Endothelial cell of umbilical vein (primary cell): Measurements from ENCODE around the gene TMEFF1. TPM values are rescaled to one million over a fixed set of nuclear protein-coding genes. Genes with fewer than 3 reads are reported as not detected.

ENCODE experiments used
- BruUV-seq: library from RNA; stranded (reverse); fragments of 400-500 nt; replicated peaks from 2 replicates; lab custom pipeline; 2021; lab: Mats Ljungman, UMichigan
- CTCF ChIA-PET: fragments of 300-600, 350-600 bp; sonication (Branson Sonifier 250); formaldehyde crosslinking; loops from one replicate; lab custom pipeline; 2021; ENCODE audit warnings: antibody characterized with exemption, inconsistent platforms; lab: Charles Lee
- POLR2A ChIA-PET: fragments of 300-600, 350-600 bp; sonication (Branson Sonifier 250); formaldehyde crosslinking; loops from one replicate; lab custom pipeline; 2021; ENCODE audit warnings: antibody characterized with exemption, inconsistent platforms; lab: Charles Lee
- DNase-seq: peaks from one replicate; pipeline ENCODE4 v3.0.0-alpha.2; 2011; ENCODE audit warnings: low read depth, low spot score
- FAIRE-seq: peaks from 2 replicates; lab custom pipeline; 2011; peaks lifted over from hg19 to GRCh38; lab: Jason Lieb, UNC
- H2AFZ ChIP-seq: 2 replicates; pipeline ENCODE4 v1.6.0; 2012; ENCODE audit warnings: low read depth, low read length, control low read depth, inconsistent platforms
- H3K27ac ChIP-seq: 2 replicates; pipeline ENCODE4 v1.5.1; 2011; ENCODE audit warnings: low read depth, mild to moderate bottlenecking, control low read depth, low read length, moderate library complexity; ENCODE audit not compliant: insufficient read depth
- H3K27me3 ChIP-seq, 2 experiments: 2 replicates each; pipeline versions ENCODE4 v1.6.0 to v1.6.1; 2011; ENCODE audit warnings: low read length in 2 of 2, mixed read lengths in 1 of 2; ENCODE audit not compliant: control insufficient read depth in 2 of 2, insufficient read depth in 2 of 2
- H3K36me3 ChIP-seq, 2 experiments: 2 replicates in 1 of 2; 3 replicates in 1 of 2; pipeline ENCODE4 v1.5.1; 2011; ENCODE audit warnings: low read length in 2 of 2, mild to moderate bottlenecking in 1 of 2, moderate library complexity in 1 of 2; ENCODE audit not compliant: control insufficient read depth in 2 of 2, insufficient read depth in 2 of 2; ENCODE audit errors: extremely low read depth in 1 of 2
- H3K4me1 ChIP-seq: 3 replicates; pipeline ENCODE4 v1.5.1; 2011; ENCODE audit warnings: mild to moderate bottlenecking, low read length; ENCODE audit not compliant: control insufficient read depth, insufficient read depth; ENCODE audit errors: extremely low read depth
- H3K4me2 ChIP-seq: 2 replicates; pipeline ENCODE4 v1.6.1; 2011; ENCODE audit warnings: low read length, control low read depth, mixed read lengths; ENCODE audit not compliant: insufficient read depth
- H3K4me3 ChIP-seq, 3 experiments: fragments of 200-600 bp in 1 of 3; sonication (generic), shearing (Covaris generic) in 1 of 3; replicated peaks in 1 of 3; 2 replicates each; pipeline ENCODE4 v1.5.1; 2011 to 2016; ENCODE audit warnings: control low read depth in 3 of 3, low read length in 3 of 3, mild to moderate bottlenecking in 2 of 3, inconsistent platforms in 1 of 3, low read depth in 1 of 3, moderate library complexity in 1 of 3; ENCODE audit not compliant: insufficient read depth in 1 of 3
- H3K79me2 ChIP-seq: 2 replicates; pipeline ENCODE4 v1.6.0; 2012; ENCODE audit warnings: low read length, inconsistent platforms; ENCODE audit not compliant: control insufficient read depth, insufficient read depth
- H3K9ac ChIP-seq: replicated peaks from 2 replicates; pipeline ENCODE3; 2011; ENCODE audit warnings: low read length, control low read depth; ENCODE audit not compliant: insufficient read depth; ENCODE audit errors: extremely low read depth
- H3K9me1 ChIP-seq: replicated peaks from 3 replicates; pipeline ENCODE4 v1.6.0; 2011; ENCODE audit warnings: mild to moderate bottlenecking, low read length; ENCODE audit not compliant: control insufficient read depth, insufficient read depth; ENCODE audit errors: extremely low read depth
- H3K9me3 ChIP-seq: replicated peaks from 2 replicates; pipeline ENCODE4 v1.5.1; 2012; ENCODE audit warnings: low read length, inconsistent platforms; ENCODE audit not compliant: control insufficient read depth, insufficient read depth
- H4K20me1 ChIP-seq: replicated peaks from 2 replicates; pipeline ENCODE3; 2011; ENCODE audit warnings: mild to moderate bottlenecking, low read length; ENCODE audit not compliant: control insufficient read depth, insufficient read depth; ENCODE audit errors: extremely low read depth
- EZH2 ChIP-seq: IDR thresholded peaks from 2 replicates; pipeline ENCODE4 v1.6.1; 2012; ENCODE audit warnings: borderline replicate concordance, low read depth, mild to moderate bottlenecking, moderate library complexity, low read length, inconsistent platforms; ENCODE audit not compliant: severe bottlenecking
- FOS ChIP-seq: IDR thresholded peaks from 2 replicates; pipeline ENCODE4 v1.6.1; 2011; ENCODE audit warnings: mild to moderate bottlenecking, low read length, moderate library complexity, borderline replicate concordance; ENCODE audit not compliant: insufficient read depth
- GATA2 ChIP-seq: IDR thresholded peaks from 2 replicates; pipeline ENCODE4 v1.7.0; 2011; ENCODE audit warnings: low read depth, mild to moderate bottlenecking, moderate library complexity, mixed read lengths, low read length; ENCODE audit not compliant: insufficient read length, insufficient read depth
- JUN ChIP-seq: IDR thresholded peaks from 2 replicates; pipeline ENCODE4 v1.6.1; 2011; ENCODE audit warnings: borderline replicate concordance, low read depth; ENCODE audit not compliant: insufficient read length, insufficient read depth
- MAX ChIP-seq: IDR thresholded peaks from 2 replicates; pipeline ENCODE4 v1.6.1; 2011; ENCODE audit not compliant: insufficient read depth, insufficient read length
- MYC ChIP-seq: IDR thresholded peaks from one replicate; pipeline ENCODE4 v1.6.1; 2011; ENCODE audit warnings: mild to moderate bottlenecking, low read depth, low read length
- POLR2A ChIP-seq: IDR thresholded peaks from 2 replicates; pipeline ENCODE4 v1.6.1; 2012; ENCODE audit warnings: low read depth, mild to moderate bottlenecking, control low read depth, low read length
- POLR2AphosphoS5 ChIP-seq: IDR thresholded peaks from 2 replicates; pipeline ENCODE4 v1.6.1; 2012; ENCODE audit warnings: low read depth, mild to moderate bottlenecking, control low read depth, low read length, moderate library complexity; ENCODE audit not compliant: insufficient read depth
- dilution Hi-C: fragments of 300-500 bp; cut with MboI; formaldehyde crosslinking; loops from one replicate; pipeline ENCODE4 v1.15.0; 2019; ENCODE audit warnings: low sequenced_read_pairs; ENCODE audit not compliant: extremely low pct_ligation_motif_present
- intact Hi-C: fragments of 100-400 bp; cut with micrococcal nuclease; formaldehyde crosslinking; loops from one replicate; pipeline ENCODE4 v1.10.0; 2022
- polyA plus RNA-seq, 4 experiments: library from polyadenylated mRNA; depleted of rRNA in 3 of 4; stranded (reverse) in 3 of 4; unstranded in 1 of 4; fragments of >200 nt; gene quantifications; 2 replicates each; pipeline versions ENCODE4 v1.2.1 to v1.2.3, GENCODE V29; 2011 to 2012; ENCODE audit warnings: missing spikeins in 1 of 4
- total RNA-seq: library from RNA; stranded (reverse); gene quantifications from 2 replicates; pipeline ENCODE4 v1.2.3, GENCODE V29; 2021
- TF ChIP-seq, protein P1 (sequence below), 2 donors: IDR thresholded peaks; 1 replicate in 1 of 2; 2 replicates in 1 of 2; pipeline ENCODE4 v1.5.1; 2011; ENCODE audit warnings: low read length in 2 of 2, mild to moderate bottlenecking in 2 of 2, moderate library complexity in 2 of 2, control low read depth in 1 of 2, inconsistent platforms in 1 of 2, low read depth in 1 of 2; ENCODE audit not compliant: insufficient read depth in 1 of 2; ENCODE audit errors: extremely low read depth in 1 of 2

The TMEFF1 gene
- total and polyA plus RNA-seq, 2 donors (not counting 3 experiments of a cell fraction or from before 2014, with no cell fraction given): 3.0 to 14.6 TPM

DNA sequence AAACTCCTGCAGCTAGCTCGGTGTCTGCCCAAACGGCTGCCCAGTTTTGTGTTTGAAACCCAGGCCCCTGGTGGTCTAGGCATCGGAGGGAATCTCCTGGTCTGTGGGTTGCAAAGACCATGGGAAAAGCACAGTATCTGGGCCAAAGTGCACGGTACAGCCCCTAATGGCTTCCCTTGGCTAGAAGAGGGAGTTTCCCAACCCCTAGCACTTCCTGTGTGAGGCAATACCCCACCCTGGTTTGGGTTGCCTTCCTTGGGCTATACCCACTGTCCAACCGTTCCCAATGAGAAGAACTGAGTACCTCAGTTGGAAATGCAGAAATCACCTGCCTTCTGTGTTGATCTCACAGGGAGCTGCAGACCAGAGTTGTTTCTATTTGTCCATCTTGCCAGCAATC is 146.7 kb downstream of the TMEFF1 start:
- no peaks in the 10 kb centered on the region for H3K79me2 ChIP-seq
- DNase-seq (no peak), FAIRE-seq (no peak)
- no peak overlapping the region for H3K27ac ChIP-seq
- CTCF ChIA-PET: interaction anchor here (2.3 kb wide), 1 partner anchor 18 kb away, joined by 10 read pairs; no protein-coding TSS in a partner anchor
- H2AFZ ChIP-seq: no peak overlapping the region
- no peaks in the 10 kb centered on the region for H3K9me1 ChIP-seq
- TF ChIP-seq MYC: no peak
- no peak for TF ChIP-seq JUN
- TF ChIP-seq GATA2: no peak
- TF ChIP-seq MAX: no peak
- no peak for TF ChIP-seq FOS
- no peak for TF ChIP-seq POLR2A
- TF ChIP-seq, protein P1, sequence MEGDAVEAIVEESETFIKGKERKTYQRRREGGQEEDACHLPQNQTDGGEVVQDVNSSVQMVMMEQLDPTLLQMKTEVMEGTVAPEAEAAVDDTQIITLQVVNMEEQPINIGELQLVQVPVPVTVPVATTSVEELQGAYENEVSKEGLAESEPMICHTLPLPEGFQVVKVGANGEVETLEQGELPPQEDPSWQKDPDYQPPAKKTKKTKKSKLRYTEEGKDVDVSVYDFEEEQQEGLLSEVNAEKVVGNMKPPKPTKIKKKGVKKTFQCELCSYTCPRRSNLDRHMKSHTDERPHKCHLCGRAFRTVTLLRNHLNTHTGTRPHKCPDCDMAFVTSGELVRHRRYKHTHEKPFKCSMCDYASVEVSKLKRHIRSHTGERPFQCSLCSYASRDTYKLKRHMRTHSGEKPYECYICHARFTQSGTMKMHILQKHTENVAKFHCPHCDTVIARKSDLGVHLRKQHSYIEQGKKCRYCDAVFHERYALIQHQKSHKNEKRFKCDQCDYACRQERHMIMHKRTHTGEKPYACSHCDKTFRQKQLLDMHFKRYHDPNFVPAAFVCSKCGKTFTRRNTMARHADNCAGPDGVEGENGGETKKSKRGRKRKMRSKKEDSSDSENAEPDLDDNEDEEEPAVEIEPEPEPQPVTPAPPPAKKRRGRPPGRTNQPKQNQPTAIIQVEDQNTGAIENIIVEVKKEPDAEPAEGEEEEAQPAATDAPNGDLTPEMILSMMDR (IDR thresholded peaks at IDR 0.05; ENCODE audit: extremely low read depth in 1 of 2, insufficient read depth in 1 of 2, low read depth in 1 of 2, low read length in 2 of 2): no peak
- no peak for TF ChIP-seq POLR2AphosphoS5
- TF ChIP-seq EZH2: no peak
- no peaks in the 10 kb centered on the region for H3K36me3 ChIP-seq
- intact Hi-C loops (no loop called here), dilution Hi-C loops (no loop called here)
- H3K4me2 ChIP-seq: no peak overlapping the region
- no peak overlapping the region for H3K9ac ChIP-seq
- no peaks in the 10 kb centered on the region for H3K9me3 ChIP-seq
- no peaks in the 10 kb centered on the region for H4K20me1 ChIP-seq
- no TSS peak for BruUV-seq
- POLR2A ChIA-PET: no interaction called here
- H3K27me3 ChIP-seq: no peaks in the 10 kb centered on the region
- no peak overlapping the region for H3K4me3 ChIP-seq
- H3K4me1 ChIP-seq: no peaks in the 10 kb centered on the region
